GM23338 (cell line): ENCODE results near the gene TEPSIN. TPM values are rescaled to one million over a fixed set of nuclear protein-coding genes. Genes with fewer than 3 reads are reported as not detected.

Source experiments
- ATAC-seq: fragments of 200-7000 bp; cut with Tn5 transposase; 3 replicates; pipeline ENCODE4 v1.9.1; 2020
- DNase-seq: peaks from one replicate; pipeline ENCODE4 v3.0.0-alpha.2; 2015; ENCODE audit warnings: low spot score
- H2AFZ ChIP-seq: fragments of 200-600 bp; sonication (generic); 2 replicates; pipeline ENCODE4 v1.8.0; 2016; ENCODE audit warnings: antibody characterized with exemption, mild to moderate bottlenecking, moderate library complexity
- H3F3A ChIP-seq: fragments of 200-600 bp; sonication (generic); replicated peaks from 2 replicates; pipeline ENCODE4 v1.8.0; 2017; ENCODE audit warnings: antibody characterized with exemption, mixed run types, low read depth
- H3K27ac ChIP-seq: fragments of 200-600 bp; sonication (generic); 2 replicates; pipeline ENCODE4 v1.6.1; 2016; ENCODE audit warnings: low read depth
- H3K27me3 ChIP-seq: fragments of 200-600 bp; sonication (generic); 2 replicates; pipeline ENCODE4 v1.8.0; 2016; ENCODE audit warnings: mild to moderate bottlenecking, mixed run types, moderate library complexity; ENCODE audit not compliant: insufficient read depth
- H3K36me3 ChIP-seq: fragments of 200-600 bp; sonication (generic); 2 replicates; pipeline ENCODE4 v1.8.0; 2016; ENCODE audit warnings: mild to moderate bottlenecking; ENCODE audit not compliant: insufficient read depth
- H3K4me1 ChIP-seq: fragments of 200-600 bp; sonication (generic); 2 replicates; pipeline ENCODE4 v1.8.0; 2016; ENCODE audit warnings: mild to moderate bottlenecking, moderate library complexity; ENCODE audit not compliant: insufficient read depth
- H3K4me2 ChIP-seq: fragments of 200-600 bp; sonication (generic); 2 replicates; pipeline ENCODE4 v1.7.1; 2017; ENCODE audit warnings: mixed run types
- H3K4me3 ChIP-seq: fragments of 200-600 bp; sonication (generic); 2 replicates; pipeline ENCODE4 v1.6.1; 2016; ENCODE audit warnings: mixed run types
- H3K79me2 ChIP-seq: fragments of 200-600 bp; sonication (generic); replicated peaks from 2 replicates; pipeline ENCODE4 v1.8.0; 2017; ENCODE audit warnings: mild to moderate bottlenecking; ENCODE audit not compliant: insufficient read depth
- H3K9me2 ChIP-seq: fragments of 200-600 bp; sonication (generic); 2 replicates; pipeline ENCODE4 v1.8.0; 2017; ENCODE audit not compliant: insufficient read depth
- H4K20me1 ChIP-seq: fragments of 200-600 bp; sonication (generic); replicated peaks from 2 replicates; pipeline ENCODE4 v1.8.0; 2017; ENCODE audit warnings: mild to moderate bottlenecking; ENCODE audit not compliant: insufficient read depth
- H3K27ac Mint-ChIP-seq: 2 replicates; pipeline ENCODE4 v1.8.0; 2020; ENCODE audit warnings: inconsistent platforms, mild to moderate bottlenecking, moderate library complexity, mixed read lengths
- H3K27me3 Mint-ChIP-seq: 3 replicates; pipeline ENCODE4 v1.8.0; 2022; ENCODE audit warnings: low read depth, mild to moderate bottlenecking, moderate library complexity, mixed read lengths, inconsistent platforms; ENCODE audit not compliant: insufficient read depth, poor library complexity
- H3K36me3 Mint-ChIP-seq: 3 replicates; pipeline ENCODE4 v1.8.0; 2021; ENCODE audit warnings: low read depth, mild to moderate bottlenecking, inconsistent platforms, moderate library complexity, mixed read lengths
- H3K4me1 Mint-ChIP-seq: 3 replicates; pipeline ENCODE4 v1.8.0; 2020; ENCODE audit warnings: mild to moderate bottlenecking, inconsistent platforms, mixed read lengths
- H3K4me3 Mint-ChIP-seq: 3 replicates; pipeline ENCODE4 v1.8.0; 2021; ENCODE audit warnings: moderate library complexity, mild to moderate bottlenecking, inconsistent platforms, mixed read lengths
- H3K9me3 Mint-ChIP-seq: 3 replicates; pipeline ENCODE4 v1.8.0; 2020; ENCODE audit warnings: moderate library complexity, mild to moderate bottlenecking, inconsistent platforms, mixed read lengths
- CREB1 ChIP-seq: fragments of 250-450 bp; sonication (Bioruptor Pico); IDR thresholded peaks from 2 replicates; pipeline ENCODE4 v1.5.0; 2020; ENCODE audit warnings: low read depth, mild to moderate bottlenecking, moderate library complexity
- CTCF ChIP-seq, 2 experiments: fragments of 200-600 bp in 1 of 2; sonication (generic) in 1 of 2; conservative IDR thresholded peaks; 2 replicates each; pipeline versions ENCODE4 v1.5.1 to v1.6.1; 2016 to 2017; ENCODE audit warnings: antibody characterized with exemption in 2 of 2, low read depth in 2 of 2, mild to moderate bottlenecking in 2 of 2, moderate library complexity in 1 of 2
- ETS1 ChIP-seq: IDR thresholded peaks from 2 replicates; pipeline ENCODE4 v1.6.1; 2016; ENCODE audit warnings: antibody characterized with exemption
- EZH2phosphoT487 ChIP-seq: fragments of 200-600 bp; sonication (generic); IDR thresholded peaks from one replicate; pipeline ENCODE4 v1.8.1; 2018; ENCODE audit warnings: antibody characterized with exemption; ENCODE audit not compliant: unreplicated experiment
- JUNB ChIP-seq: IDR thresholded peaks from one replicate; pipeline ENCODE4 v1.6.1; 2016; ENCODE audit warnings: antibody characterized with exemption; ENCODE audit not compliant: unreplicated experiment
- POLR2AphosphoS5 ChIP-seq: IDR thresholded peaks from 2 replicates; pipeline ENCODE4 v1.6.1; 2016; ENCODE audit warnings: antibody characterized with exemption, low read depth
- STAT1 ChIP-seq: IDR thresholded peaks from one replicate; pipeline ENCODE4 v1.6.1; 2016; ENCODE audit warnings: antibody characterized with exemption; ENCODE audit not compliant: unreplicated experiment
- ZNF114 ChIP-seq: fragments of 250-450 bp; sonication (Bioruptor Pico); IDR thresholded peaks from 2 replicates; pipeline ENCODE4 v1.5.0; 2020; ENCODE audit warnings: mild to moderate bottlenecking, moderate library complexity
- ZNF331 ChIP-seq: fragments of 250-450 bp; sonication (Bioruptor Pico); IDR thresholded peaks from 2 replicates; pipeline ENCODE4 v1.5.0; 2020; ENCODE audit warnings: low read depth, mild to moderate bottlenecking, moderate library complexity
- polyA plus RNA-seq: library from polyadenylated mRNA; unstranded; fragments of >200 nt; fragmentation: Nextera tagmentation; extraction: Ambion mirVana; gene quantifications from 2 replicates; pipeline ENCODE4 v1.2.1, GENCODE V29; 2016
- total RNA-seq: library from RNA; depleted of rRNA; stranded (reverse); fragments of >200 nt; shearing (Covaris generic); gene quantifications from 2 replicates; pipeline ENCODE4 v1.2.3, GENCODE V29; 2014
- TF ChIP-seq, protein P1 (sequence below): IDR thresholded peaks from one replicate; pipeline ENCODE4 v1.6.1; 2018; ENCODE audit warnings: antibody characterized with exemption; ENCODE audit not compliant: unreplicated experiment

The TEPSIN gene
- total and polyA plus RNA-seq, 2 experiments from 2014 or later = 4.4 to 25.3 TPM

- TF ChIP-seq ETS1 = no peak
- no peak for TF ChIP-seq EZH2phosphoT487
- TF ChIP-seq, protein P1, sequence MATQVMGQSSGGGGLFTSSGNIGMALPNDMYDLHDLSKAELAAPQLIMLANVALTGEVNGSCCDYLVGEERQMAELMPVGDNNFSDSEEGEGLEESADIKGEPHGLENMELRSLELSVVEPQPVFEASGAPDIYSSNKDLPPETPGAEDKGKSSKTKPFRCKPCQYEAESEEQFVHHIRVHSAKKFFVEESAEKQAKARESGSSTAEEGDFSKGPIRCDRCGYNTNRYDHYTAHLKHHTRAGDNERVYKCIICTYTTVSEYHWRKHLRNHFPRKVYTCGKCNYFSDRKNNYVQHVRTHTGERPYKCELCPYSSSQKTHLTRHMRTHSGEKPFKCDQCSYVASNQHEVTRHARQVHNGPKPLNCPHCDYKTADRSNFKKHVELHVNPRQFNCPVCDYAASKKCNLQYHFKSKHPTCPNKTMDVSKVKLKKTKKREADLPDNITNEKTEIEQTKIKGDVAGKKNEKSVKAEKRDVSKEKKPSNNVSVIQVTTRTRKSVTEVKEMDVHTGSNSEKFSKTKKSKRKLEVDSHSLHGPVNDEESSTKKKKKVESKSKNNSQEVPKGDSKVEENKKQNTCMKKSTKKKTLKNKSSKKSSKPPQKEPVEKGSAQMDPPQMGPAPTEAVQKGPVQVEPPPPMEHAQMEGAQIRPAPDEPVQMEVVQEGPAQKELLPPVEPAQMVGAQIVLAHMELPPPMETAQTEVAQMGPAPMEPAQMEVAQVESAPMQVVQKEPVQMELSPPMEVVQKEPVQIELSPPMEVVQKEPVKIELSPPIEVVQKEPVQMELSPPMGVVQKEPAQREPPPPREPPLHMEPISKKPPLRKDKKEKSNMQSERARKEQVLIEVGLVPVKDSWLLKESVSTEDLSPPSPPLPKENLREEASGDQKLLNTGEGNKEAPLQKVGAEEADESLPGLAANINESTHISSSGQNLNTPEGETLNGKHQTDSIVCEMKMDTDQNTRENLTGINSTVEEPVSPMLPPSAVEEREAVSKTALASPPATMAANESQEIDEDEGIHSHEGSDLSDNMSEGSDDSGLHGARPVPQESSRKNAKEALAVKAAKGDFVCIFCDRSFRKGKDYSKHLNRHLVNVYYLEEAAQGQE = no peak
- TF ChIP-seq CREB1 = no peak
- no peak for TF ChIP-seq JUNB
- TF ChIP-seq POLR2AphosphoS5 = no peak
- no peak for TF ChIP-seq CTCF (conservative IDR thresholded peaks at IDR 0.05; ENCODE audit: low read depth in 2 of 2)
- no peak for TF ChIP-seq STAT1
- no peak for TF ChIP-seq ZNF114 (CRISPR knock-in tag)
Measured at GRCh38 chr17:81277421-81277820, 38.6 kb upstream of the TEPSIN start (continued).

GRCh38 chr17:81276781-81277180 is 37.9 kb upstream of the TEPSIN start:
- H3K4me2 ChIP-seq = no peak overlapping the region
- TF ChIP-seq ZNF331 (CRISPR knock-in tag) (no peak), ZNF114 (CRISPR knock-in tag) (no peak)
- H3K4me3 ChIP-seq = no peak overlapping the region
- no peaks in the 10 kb centered on the region for H3K79me2 ChIP-seq
- no peaks in the 10 kb centered on the region for H3K4me1 ChIP-seq
- Mint-ChIP-seq H3K9me3 (no peaks in the 10 kb centered on the region), H3K27me3 (peaks cover 2% of the 10 kb centered on the region), H3K4me3 (no peak overlapping the region), H3K27ac (no peak overlapping the region), H3K4me1 (no peaks in the 10 kb centered on the region), H3K36me3 (peaks cover 19% of the 10 kb centered on the region)
- H3K27me3 ChIP-seq = no peaks in the 10 kb centered on the region
- no peaks in the 10 kb centered on the region for H3K36me3 ChIP-seq
- no peaks in the 10 kb centered on the region for H3F3A ChIP-seq
- no peaks in the 10 kb centered on the region for H3K9me2 ChIP-seq
- no peaks in the 10 kb centered on the region; the same call in none of the 2 replicates for H4K20me1 ChIP-seq
- no peak overlapping the region for H3K27ac ChIP-seq
- ATAC-seq (no peak), DNase-seq (no peak)
- no peak overlapping the region for H2AFZ ChIP-seq
